ENCODE measurements around the gene ARHGEF16.

DNA sequence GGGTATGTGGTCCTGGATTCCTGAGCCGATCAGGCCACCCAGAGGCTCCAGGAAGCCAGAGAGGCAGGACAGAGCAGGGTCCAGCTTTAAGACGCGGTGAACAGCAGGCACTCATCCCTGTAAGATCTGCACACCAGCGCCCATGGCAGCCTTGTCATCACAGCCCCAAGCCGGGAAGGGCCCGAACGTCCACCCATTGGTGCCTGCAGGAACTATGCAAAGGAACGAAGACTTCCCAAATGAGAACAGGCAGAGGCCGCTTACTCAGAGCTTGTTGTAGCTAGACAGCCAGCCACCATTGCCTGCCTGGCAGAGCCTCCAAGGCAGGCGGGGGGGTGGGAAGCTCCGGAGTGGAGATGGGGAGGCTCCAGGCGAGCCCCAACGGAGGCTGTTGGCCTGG, 12.1 kb upstream of the ARHGEF16 start:
- TF ChIP-seq CTCF (IDR thresholded peaks at IDR 0.05; ENCODE audit: low read length): no peak
- no peak for TF ChIP-seq EZH2 (optimal IDR thresholded peaks at IDR 0.05; ENCODE audit: low read depth, low read length)
